T47D (cell line): Measurements from ENCODE around the gene BHLHE40.
A peak's percentile ranks its signal among the peaks of the same experiment; 100 is the strongest.

ENCODE experiments used
- DNase-seq, 2 experiments: peaks; one replicate each; pipeline versions ENCODE4 v3.0.0 to v3.0.0-alpha.2; 2011 to 2012; ENCODE audit warnings: low read depth in 1 of 2, low spot score in 1 of 2
- JUND ChIP-seq: IDR thresholded peaks from 2 replicates; pipeline ENCODE4 v1.6.1; 2012; ENCODE audit warnings: low read depth
- in situ Hi-C: cut with HindIII; loops from 2 replicates; pipeline ENCODE4 v1.10.0; 2016; ENCODE audit warnings: low sequenced_read_pairs, low pct_unique_long_range_greater_than_20kb

BHLHE40 gene

DNA sequence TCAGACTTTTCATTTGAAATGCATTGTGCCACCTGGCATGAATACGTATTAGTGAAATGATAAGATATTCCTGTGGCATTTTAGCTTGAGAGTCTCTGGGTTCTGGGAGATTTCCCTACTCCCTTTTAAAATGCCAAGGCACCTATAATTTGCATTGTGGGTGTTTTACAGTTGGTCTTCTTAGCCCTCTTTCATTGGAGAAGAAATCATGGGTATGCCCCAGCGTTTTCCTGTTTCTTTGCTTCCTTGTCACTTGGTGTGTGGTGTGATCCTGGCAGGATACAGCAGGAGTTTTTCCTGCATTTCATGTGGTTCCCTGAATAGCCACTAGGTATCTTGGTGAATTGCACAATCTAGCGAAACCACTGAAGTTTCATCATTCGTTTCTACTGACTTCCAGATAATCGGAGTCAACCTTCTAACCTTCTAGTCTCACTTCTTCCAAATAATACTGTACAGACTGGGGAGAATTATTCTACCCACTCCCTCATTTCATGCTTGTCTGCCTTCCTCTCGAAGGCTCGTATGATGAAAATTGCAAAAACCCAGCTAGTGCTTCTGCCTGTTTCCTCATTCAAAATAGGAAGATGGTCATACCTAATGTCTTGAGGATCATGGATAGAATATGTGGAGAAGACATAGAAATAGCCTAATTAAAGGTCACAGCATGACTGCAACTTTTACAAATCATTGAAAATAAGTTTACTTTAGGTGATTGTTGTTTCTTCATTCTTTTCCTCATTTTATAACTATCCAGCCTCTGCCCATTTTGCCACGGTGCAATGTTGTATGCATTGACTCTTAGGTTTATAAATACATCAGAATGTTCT is 2.6 kb downstream of the BHLHE40 start:
- peak in 1 of 2 experiments; percentile 87 for DNase-seq
- no peak for TF ChIP-seq JUND
- in situ Hi-C loops = no loop called here

DNA sequence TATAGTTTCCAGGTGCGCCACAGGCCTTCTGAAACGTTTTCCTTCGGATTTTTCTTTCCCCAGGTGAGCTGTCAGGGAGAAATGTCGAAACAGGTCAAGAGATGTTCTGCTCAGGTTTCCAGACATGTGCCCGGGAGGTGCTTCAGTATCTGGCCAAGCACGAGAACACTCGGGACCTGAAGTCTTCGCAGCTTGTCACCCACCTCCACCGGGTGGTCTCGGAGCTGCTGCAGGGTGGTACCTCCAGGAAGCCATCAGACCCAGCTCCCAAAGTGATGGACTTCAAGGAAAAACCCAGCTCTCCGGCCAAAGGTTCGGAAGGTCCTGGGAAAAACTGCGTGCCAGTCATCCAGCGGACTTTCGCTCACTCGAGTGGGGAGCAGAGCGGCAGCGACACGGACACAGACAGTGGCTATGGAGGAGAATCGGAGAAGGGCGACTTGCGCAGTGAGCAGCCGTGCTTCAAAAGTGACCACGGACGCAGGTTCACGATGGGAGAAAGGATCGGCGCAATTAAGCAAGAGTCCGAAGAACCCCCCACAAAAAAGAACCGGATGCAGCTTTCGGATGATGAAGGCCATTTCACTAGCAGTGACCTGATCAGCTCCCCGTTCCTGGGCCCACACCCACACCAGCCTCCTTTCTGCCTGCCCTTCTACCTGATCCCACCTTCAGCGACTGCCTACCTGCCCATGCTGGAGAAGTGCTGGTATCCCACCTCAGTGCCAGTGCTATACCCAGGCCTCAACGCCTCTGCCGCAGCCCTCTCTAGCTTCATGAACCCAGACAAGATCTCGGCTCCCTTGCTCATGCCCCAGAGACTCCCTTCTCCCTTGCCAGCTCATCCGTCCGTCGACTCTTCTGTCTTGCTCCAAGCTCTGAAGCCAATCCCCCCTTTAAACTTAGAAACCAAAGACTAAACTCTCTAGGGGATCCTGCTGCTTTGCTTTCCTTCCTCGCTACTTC is 3.8 kb downstream of the BHLHE40 start:
- TF ChIP-seq JUND = no peak

DNA sequence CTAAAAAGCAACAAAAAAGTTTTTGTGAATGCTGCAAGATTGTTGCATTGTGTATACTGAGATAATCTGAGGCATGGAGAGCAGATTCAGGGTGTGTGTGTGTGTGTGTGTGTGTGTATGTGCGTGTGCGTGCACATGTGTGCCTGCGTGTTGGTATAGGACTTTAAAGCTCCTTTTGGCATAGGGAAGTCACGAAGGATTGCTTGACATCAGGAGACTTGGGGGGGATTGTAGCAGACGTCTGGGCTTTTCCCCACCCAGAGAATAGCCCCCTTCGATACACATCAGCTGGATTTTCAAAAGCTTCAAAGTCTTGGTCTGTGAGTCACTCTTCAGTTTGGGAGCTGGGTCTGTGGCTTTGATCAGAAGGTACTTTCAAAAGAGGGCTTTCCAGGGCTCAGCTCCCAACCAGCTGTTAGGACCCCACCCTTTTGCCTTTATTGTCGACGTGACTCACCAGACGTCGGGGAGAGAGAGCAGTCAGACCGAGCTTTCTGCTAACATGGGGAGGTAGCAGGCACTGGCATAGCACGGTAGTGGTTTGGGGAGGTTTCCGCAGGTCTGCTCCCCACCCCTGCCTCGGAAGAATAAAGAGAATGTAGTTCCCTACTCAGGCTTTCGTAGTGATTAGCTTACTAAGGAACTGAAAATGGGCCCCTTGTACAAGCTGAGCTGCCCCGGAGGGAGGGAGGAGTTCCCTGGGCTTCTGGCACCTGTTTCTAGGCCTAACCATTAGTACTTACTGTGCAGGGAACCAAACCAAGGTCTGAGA is 4.7 kb downstream of the BHLHE40 start:
- in situ Hi-C loops = no loop called here
- TF ChIP-seq JUND = no peak
- DNase-seq = peak in 1 of 2 experiments; percentile 50

More for the DNA sequence above, 3.8 kb downstream of the BHLHE40 start:
- DNase-seq = peak in 1 of 2 experiments; percentile 41
- in situ Hi-C loops = no loop called here

DNA sequence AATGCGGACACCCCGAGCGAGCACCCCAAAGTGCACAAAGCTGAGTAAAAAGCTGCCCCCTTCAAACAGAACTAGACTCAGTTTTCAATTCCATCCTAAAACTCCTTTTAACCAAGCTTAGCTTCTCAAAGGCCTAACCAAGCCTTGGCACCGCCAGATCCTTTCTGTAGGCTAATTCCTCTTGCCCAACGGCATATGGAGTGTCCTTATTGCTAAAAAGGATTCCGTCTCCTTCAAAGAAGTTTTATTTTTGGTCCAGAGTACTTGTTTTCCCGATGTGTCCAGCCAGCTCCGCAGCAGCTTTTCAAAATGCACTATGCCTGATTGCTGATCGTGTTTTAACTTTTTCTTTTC is 5.3 kb downstream of the BHLHE40 start:
- DNase-seq = peak in 1 of 2 experiments; percentile 48
- TF ChIP-seq JUND = no peak
- in situ Hi-C loops = no loop called here

DNA sequence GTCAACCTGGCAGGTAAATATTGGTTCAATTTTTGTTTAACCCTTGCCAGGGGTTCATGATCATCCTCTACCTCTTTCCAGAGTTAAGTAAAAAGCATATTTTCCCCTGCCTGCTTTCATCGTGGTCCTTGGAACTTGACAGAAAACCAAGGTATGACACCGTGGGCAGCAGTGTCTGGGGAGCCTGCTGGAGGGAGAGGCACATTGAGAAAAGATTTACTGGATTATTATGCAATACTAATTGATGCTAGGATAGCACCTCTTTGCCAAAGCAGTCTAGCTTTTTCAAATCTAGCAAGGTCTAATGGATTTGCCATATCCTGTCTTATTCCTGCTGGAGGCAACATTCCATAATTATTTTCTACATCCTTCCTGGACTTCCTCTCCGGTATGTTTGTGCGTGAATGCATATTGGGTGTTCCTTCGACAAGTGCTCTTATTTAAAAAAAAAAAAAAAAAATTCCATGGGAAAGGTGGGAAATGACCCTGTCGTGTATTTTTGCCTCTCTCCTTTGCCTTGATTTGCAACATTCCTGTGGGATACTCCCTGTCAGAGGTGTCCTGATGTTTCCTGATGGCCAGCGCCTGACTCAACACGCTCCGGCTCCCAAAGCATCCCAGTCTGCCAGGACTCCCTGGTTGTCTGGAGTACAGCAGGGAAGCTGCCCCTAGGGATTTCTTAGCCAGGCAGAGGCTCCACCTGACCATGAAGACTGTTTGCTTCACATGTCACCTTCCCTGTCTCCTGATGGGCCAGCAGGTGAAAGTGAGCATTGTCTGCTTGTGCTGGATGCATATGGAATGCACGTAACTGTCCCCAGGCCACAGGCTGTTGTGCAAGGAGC is 6.3 kb downstream of the BHLHE40 start:
- peak in 1 of 2 experiments; percentile 88 for DNase-seq
- in situ Hi-C loops = no loop called here
- TF ChIP-seq JUND = peak; percentile 28; the same call in 1 of the 2 replicates

DNA sequence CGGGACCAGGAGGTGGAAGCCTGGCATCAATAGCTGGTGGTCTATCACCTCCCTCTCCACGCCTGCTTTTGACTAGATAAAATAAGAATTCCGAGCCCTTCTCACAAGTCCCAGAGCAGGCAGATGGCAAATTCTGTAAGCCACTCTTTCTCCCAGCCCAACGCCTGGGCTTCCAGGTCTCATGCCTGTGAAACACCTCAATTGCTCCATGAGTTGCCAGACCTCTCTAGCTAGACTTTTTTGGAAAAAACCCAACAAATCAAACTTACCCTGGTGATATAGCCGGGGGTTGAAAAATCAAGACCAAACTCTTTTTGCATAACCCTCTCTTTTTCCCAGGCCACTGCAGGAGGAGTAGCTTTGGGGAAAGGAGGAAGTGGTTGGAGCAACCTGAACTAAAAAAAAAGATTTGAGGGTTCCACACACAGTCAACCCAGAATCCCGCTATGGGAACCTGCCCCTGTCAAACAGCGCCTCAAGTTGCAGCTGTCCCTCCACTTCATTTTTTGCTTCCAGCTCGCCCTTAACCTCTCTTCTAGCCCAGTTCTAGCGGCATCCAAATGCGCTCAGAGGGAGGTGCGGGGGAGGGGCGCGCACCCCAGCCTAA is 7.0 kb downstream of the BHLHE40 start:
- no peak for DNase-seq
- in situ Hi-C loops = no loop called here
- no peak for TF ChIP-seq JUND

DNA sequence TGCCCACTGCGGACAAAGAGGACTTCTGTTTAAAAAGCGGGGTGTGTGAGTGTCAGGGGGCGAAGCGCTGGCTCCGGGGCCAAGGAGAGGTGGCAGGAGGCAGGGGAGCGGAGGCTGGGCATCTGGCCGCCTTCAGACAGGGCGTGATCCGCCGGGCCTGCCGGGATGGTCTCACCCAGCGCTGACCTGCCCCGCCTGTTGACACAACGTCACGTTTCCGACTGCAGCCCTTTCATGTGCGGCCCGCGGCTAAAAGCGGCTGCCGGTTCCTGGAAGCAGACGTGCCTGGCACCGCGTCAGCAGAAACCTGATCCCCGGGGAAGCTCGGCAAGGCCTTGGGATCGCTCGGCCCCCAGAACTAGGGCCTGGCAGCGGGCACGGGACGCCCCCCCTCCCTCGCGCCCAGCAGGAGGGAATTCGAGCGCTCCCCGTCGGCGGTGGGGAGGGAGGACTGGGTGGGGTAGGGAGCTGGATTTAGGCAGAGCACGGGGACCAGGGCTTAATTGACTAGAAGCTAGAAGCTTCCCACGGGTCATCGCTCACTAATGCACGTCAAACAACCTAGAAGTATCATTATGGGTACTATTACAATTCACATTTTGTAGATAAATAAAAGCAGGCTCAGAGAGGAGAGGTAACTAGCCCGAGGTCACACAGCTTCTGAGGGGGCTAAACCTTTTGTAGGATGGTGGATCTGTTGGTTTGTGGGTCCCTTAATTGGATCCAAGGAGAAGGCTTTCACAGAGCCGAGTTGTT is 7.7 kb downstream of the BHLHE40 start:
- no peak for TF ChIP-seq JUND
- in situ Hi-C loops = no loop called here
- peak; percentile 39 to 97 for DNase-seq

DNA sequence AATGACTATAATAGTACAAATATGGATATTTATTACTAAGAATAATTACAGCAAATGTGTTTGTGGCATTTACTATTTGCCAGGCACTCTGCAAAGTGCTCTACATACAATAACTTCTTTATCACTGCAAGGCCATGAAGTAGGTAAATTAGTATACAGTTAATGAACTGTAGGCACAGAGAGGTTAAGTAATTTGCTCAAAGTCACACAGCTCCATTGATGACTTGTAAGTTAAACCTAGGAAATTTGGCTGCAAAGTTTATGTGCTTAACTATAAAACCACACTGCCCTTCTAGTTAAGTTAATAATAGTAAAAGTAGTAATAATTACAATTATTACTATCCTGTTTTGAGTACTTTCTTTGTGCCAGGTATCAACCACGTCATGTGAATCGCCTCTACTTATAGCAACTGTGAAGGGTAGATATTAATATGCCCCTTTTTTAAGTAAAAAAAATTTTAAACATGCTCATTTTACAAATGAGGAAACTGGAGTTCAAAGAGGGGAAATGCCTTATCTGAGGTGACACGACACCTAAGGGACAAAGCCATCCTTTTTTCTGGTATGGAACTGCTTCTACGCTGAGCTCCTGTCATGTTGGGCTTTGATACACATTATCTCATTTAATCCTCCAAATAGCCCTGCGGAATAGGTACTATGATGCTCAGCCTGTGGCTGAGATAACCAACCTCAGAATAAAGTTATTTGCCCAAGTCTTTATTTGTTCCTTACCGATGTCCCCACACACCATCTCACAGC is 8.5 kb downstream of the BHLHE40 start:
- DNase-seq = no peak
- TF ChIP-seq JUND = no peak
- in situ Hi-C loops = no loop called here

DNA sequence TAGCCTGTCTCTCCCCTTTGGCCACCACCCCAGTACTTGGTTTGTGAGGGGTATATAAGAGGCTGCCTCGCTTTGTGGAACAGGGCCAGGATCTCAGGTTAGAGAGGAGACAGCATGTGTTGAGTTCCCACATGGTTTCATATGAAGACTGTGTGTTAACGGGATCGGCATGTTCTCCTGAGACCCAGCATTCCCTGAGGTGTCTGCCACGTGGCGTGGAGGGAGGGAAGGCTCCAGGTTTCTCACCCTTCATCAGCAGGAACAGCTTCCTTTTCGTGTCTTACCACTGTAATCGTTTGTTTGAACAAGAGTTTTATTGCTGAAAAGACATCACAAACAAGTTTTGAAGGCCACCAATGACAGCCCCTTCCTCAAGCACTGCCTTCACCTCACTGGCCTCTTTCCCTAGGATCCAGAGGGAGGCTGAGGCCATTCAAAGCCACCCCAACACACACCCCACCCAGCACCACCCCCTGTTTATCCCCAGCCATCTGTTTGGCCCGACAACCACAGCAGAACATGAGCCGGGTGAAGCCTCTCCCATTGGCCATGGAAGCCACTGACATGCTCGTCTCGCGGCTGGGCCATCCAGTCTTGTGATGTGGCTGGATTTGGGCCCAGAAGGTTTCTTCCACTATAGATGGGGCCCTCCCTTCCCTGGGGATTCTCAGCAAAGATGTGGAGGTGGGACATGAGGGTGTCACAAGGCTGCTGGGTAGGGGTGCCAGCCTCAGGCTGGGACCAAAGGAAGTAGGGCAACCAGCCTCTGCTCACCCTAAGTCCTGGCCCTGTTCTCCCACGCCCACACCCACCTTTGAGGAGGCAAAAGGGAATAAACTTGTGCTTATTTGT is 10.0 kb downstream of the BHLHE40 start:
- TF ChIP-seq JUND = no peak
- DNase-seq = peak in 1 of 2 experiments; percentile 64
- in situ Hi-C loops = no loop called here
